KMS-11 (cell line): ENCODE data around the gene SHROOM3.

Experiments
- H2AFZ ChIP-seq: fragments of 200-600 bp; sonication (generic); 2 replicates; pipeline ENCODE4 v1.6.1; 2016; ENCODE audit warnings: antibody characterized with exemption, mixed run types, low read depth
- H3K27ac ChIP-seq: fragments of 200-600 bp; sonication (generic); 2 replicates; pipeline ENCODE4 v1.6.1; 2016; ENCODE audit warnings: mild to moderate bottlenecking, mixed run types
- H3K27me3 ChIP-seq: fragments of 200-600 bp; sonication (generic); 2 replicates; pipeline ENCODE4 v1.6.1; 2017; ENCODE audit warnings: mild to moderate bottlenecking, low read depth, mixed run types, moderate library complexity; ENCODE audit not compliant: insufficient read depth
- H3K36me3 ChIP-seq: fragments of 200-600 bp; sonication (generic); 2 replicates; pipeline ENCODE4 v1.6.1; 2017; ENCODE audit warnings: mild to moderate bottlenecking, mixed run types; ENCODE audit not compliant: insufficient read depth
- H3K4me1 ChIP-seq: fragments of 200-600 bp; sonication (generic); 2 replicates; pipeline ENCODE4 v1.6.1; 2016; ENCODE audit warnings: mild to moderate bottlenecking, low read depth, mixed run types; ENCODE audit not compliant: poor library complexity, severe bottlenecking
- H3K4me2 ChIP-seq: fragments of 200-600 bp; sonication (generic); 2 replicates; pipeline ENCODE4 v1.7.0; 2016; ENCODE audit warnings: mild to moderate bottlenecking, mixed run types
- H3K4me3 ChIP-seq: fragments of 200-600 bp; sonication (generic); IDR thresholded peaks from 2 replicates; pipeline ENCODE4 v1.6.1; 2017; ENCODE audit warnings: low read depth, low read length, mixed read lengths; ENCODE audit not compliant: insufficient read depth
- H3K79me2 ChIP-seq: fragments of 200-600 bp; sonication (generic); 2 replicates; pipeline ENCODE4 v1.6.1; 2016; ENCODE audit warnings: low read depth, mixed run types; ENCODE audit not compliant: insufficient read depth
- H3K9ac ChIP-seq: fragments of 200-600 bp; sonication (generic); 2 replicates; pipeline ENCODE4 v1.6.1; 2016; ENCODE audit warnings: mild to moderate bottlenecking, mixed run types
- H4K20me1 ChIP-seq: fragments of 200-600 bp; sonication (generic); 2 replicates; pipeline ENCODE4 v1.6.1; 2016; ENCODE audit warnings: mild to moderate bottlenecking, mixed run types; ENCODE audit not compliant: insufficient read depth
- CTCF ChIP-seq: fragments of 200-600 bp; sonication (generic); conservative IDR thresholded peaks from 2 replicates; pipeline ENCODE4 v1.6.1; 2017; ENCODE audit warnings: low read depth, mild to moderate bottlenecking, antibody characterized with exemption, low read length, moderate library complexity, mixed read lengths

The SHROOM3 gene

GRCh38 chr4:76401654-76402053 lies 33.4 kb upstream of the SHROOM3 start:
- no peaks in the 10 kb centered on the region for H4K20me1 ChIP-seq
- H3K4me1 ChIP-seq = no peaks in the 10 kb centered on the region
- no peak overlapping the region for H2AFZ ChIP-seq
- no peaks in the 10 kb centered on the region for H3K79me2 ChIP-seq
- H3K27ac ChIP-seq = no peak overlapping the region
- no peak for TF ChIP-seq CTCF
- H3K4me2 ChIP-seq = no peak overlapping the region
- no peaks in the 10 kb centered on the region for H3K36me3 ChIP-seq
- H3K4me3 ChIP-seq = no peak overlapping the region
- no peaks in the 10 kb centered on the region for H3K27me3 ChIP-seq
- H3K9ac ChIP-seq = no peak overlapping the region

GRCh38 chr4:76406081-76406480 lies 28.9 kb upstream of the SHROOM3 start:
- H3K4me2 ChIP-seq = no peak overlapping the region
- H3K9ac ChIP-seq = no peak overlapping the region
- H3K36me3 ChIP-seq = no peaks in the 10 kb centered on the region
- no peaks in the 10 kb centered on the region for H3K27me3 ChIP-seq
- no peaks in the 10 kb centered on the region for H3K4me1 ChIP-seq
- no peaks in the 10 kb centered on the region for H3K79me2 ChIP-seq
- H3K27ac ChIP-seq = no peak overlapping the region
- TF ChIP-seq CTCF = no peak
- H4K20me1 ChIP-seq = no peaks in the 10 kb centered on the region
- H2AFZ ChIP-seq = no peak overlapping the region
- no peak overlapping the region for H3K4me3 ChIP-seq

GRCh38 chr4:76407440-76408119 lies 27.4 kb upstream of the SHROOM3 start:
- H3K36me3 ChIP-seq = no peaks in the 10 kb centered on the region
- no peak for TF ChIP-seq CTCF
- H3K27ac ChIP-seq = no peak overlapping the region
- no peak overlapping the region for H2AFZ ChIP-seq
- no peaks in the 10 kb centered on the region for H3K4me1 ChIP-seq
- H3K79me2 ChIP-seq = no peaks in the 10 kb centered on the region
- no peaks in the 10 kb centered on the region for H4K20me1 ChIP-seq
- H3K9ac ChIP-seq = no peak overlapping the region
- H3K4me2 ChIP-seq = no peak overlapping the region
- no peak overlapping the region for H3K4me3 ChIP-seq
- H3K27me3 ChIP-seq = no peaks in the 10 kb centered on the region

- Histone ChIP-seq H2AFZ (no peak overlapping the region), H3K9ac (no peak overlapping the region), H3K36me3 (no peaks in the 10 kb centered on the region), H3K27ac (no peak overlapping the region), H4K20me1 (no peaks in the 10 kb centered on the region), H3K27me3 (no peaks in the 10 kb centered on the region), H3K4me2 (no peak overlapping the region), H3K4me1 (no peaks in the 10 kb centered on the region), H3K4me3 (no peak overlapping the region), H3K79me2 (no peaks in the 10 kb centered on the region)
- TF ChIP-seq CTCF = no peak
Measured at GRCh38 chr4:76410636-76411035, 24.4 kb upstream of the SHROOM3 start.
